Measurements from ENCODE around the gene RUNX1.

The RUNX1 gene

GRCh38 chr21:34939673-34940331 lies 109.3 kb downstream of the RUNX1 start:
- H3K4me3 ChIP-seq (ENCODE audit: severe bottlenecking) = no peak overlapping the region
- DNase-seq (ENCODE audit: low spot score) (no peak), ATAC-seq (ENCODE audit: low read depth) (no peak)
- H3K9me3 ChIP-seq (ENCODE audit: severe bottlenecking) = no peaks in the 10 kb centered on the region
- no peaks in the 10 kb centered on the region for H3K27me3 ChIP-seq (ENCODE audit: insufficient read depth, poor library complexity, severe bottlenecking)
- H3K4me1 ChIP-seq (ENCODE audit: insufficient read depth, poor library complexity, severe bottlenecking) = peaks cover 27% of the 10 kb centered on the region
- no peak for TF ChIP-seq CTCF (IDR thresholded peaks at IDR 0.05; ENCODE audit: poor library complexity, severe bottlenecking)
- no peak overlapping the region for H3K27ac ChIP-seq (ENCODE audit: poor library complexity, severe bottlenecking)
- no peaks in the 10 kb centered on the region for H3K36me3 ChIP-seq (ENCODE audit: low read depth)

GRCh38 chr21:34938089-34938764 lies 110.9 kb downstream of the RUNX1 start:
- no peak for DNase-seq (ENCODE audit: low spot score)
- no peaks in the 10 kb centered on the region for H3K36me3 ChIP-seq (ENCODE audit: low read depth)
- no peak overlapping the region for H3K4me3 ChIP-seq (ENCODE audit: severe bottlenecking)
- H3K9me3 ChIP-seq (ENCODE audit: severe bottlenecking) = no peaks in the 10 kb centered on the region
- no peak for ATAC-seq (ENCODE audit: low read depth)
- TF ChIP-seq CTCF (IDR thresholded peaks at IDR 0.05; ENCODE audit: poor library complexity, severe bottlenecking) = no peak
- H3K27me3 ChIP-seq (ENCODE audit: insufficient read depth, poor library complexity, severe bottlenecking) = no peaks in the 10 kb centered on the region
- H3K4me1 ChIP-seq (ENCODE audit: insufficient read depth, poor library complexity, severe bottlenecking) = peaks cover 27% of the 10 kb centered on the region
- H3K27ac ChIP-seq (ENCODE audit: poor library complexity, severe bottlenecking) = peak overlapping the region; percentile 57

GRCh38 chr21:34936883-34937563 lies 112.1 kb downstream of the RUNX1 start:
- peaks cover 27% of the 10 kb centered on the region for H3K4me1 ChIP-seq (ENCODE audit: insufficient read depth, poor library complexity, severe bottlenecking)
- no peak for TF ChIP-seq CTCF (IDR thresholded peaks at IDR 0.05; ENCODE audit: poor library complexity, severe bottlenecking)

GRCh38 chr21:34936371-34936789 lies 112.7 kb downstream of the RUNX1 start:
- no peak for ATAC-seq (ENCODE audit: low read depth)
- Histone ChIP-seq H3K36me3 (ENCODE audit: low read depth) (no peaks in the 10 kb centered on the region), H3K27me3 (ENCODE audit: insufficient read depth, poor library complexity, severe bottlenecking) (no peaks in the 10 kb centered on the region), H3K4me1 (ENCODE audit: insufficient read depth, poor library complexity, severe bottlenecking) (peaks cover 27% of the 10 kb centered on the region), H3K4me3 (ENCODE audit: severe bottlenecking) (no peak overlapping the region), H3K27ac (ENCODE audit: poor library complexity, severe bottlenecking) (no peak overlapping the region), H3K9me3 (ENCODE audit: severe bottlenecking) (no peaks in the 10 kb centered on the region)
- TF ChIP-seq CTCF (IDR thresholded peaks at IDR 0.05; ENCODE audit: poor library complexity, severe bottlenecking) = no peak
- DNase-seq (ENCODE audit: low spot score) = no peak

More at GRCh38 chr21:34936883-34937563, 112.1 kb downstream of the RUNX1 start:
- no peak for ATAC-seq (ENCODE audit: low read depth)
- Histone ChIP-seq H3K4me3 (ENCODE audit: severe bottlenecking) (no peak overlapping the region), H3K27ac (ENCODE audit: poor library complexity, severe bottlenecking) (peak overlapping the region; percentile 57), H3K27me3 (ENCODE audit: insufficient read depth, poor library complexity, severe bottlenecking) (no peaks in the 10 kb centered on the region), H3K36me3 (ENCODE audit: low read depth) (no peaks in the 10 kb centered on the region), H3K9me3 (ENCODE audit: severe bottlenecking) (no peaks in the 10 kb centered on the region)
- DNase-seq (ENCODE audit: low spot score) = no peak

All from RWPE2 (cell line).